Activated CD4-positive, alpha-beta T cell treated with anti-CD3 and anti-CD28 coated beads, Interleukin-2, amount 50 U/mL, for 1 hour (primary cell): ENCODE measurements around the gene PILRA.
"Not testable (repeated sequence)": the region's sequence is repeated elsewhere in the genome, so short reads cannot be mapped to it uniquely, and the experiment has no call there.

Experiments used
- DNase-seq: peaks from one replicate; pipeline ENCODE4 v3.0.0-alpha.2; 2020

PILRA gene

DNA sequence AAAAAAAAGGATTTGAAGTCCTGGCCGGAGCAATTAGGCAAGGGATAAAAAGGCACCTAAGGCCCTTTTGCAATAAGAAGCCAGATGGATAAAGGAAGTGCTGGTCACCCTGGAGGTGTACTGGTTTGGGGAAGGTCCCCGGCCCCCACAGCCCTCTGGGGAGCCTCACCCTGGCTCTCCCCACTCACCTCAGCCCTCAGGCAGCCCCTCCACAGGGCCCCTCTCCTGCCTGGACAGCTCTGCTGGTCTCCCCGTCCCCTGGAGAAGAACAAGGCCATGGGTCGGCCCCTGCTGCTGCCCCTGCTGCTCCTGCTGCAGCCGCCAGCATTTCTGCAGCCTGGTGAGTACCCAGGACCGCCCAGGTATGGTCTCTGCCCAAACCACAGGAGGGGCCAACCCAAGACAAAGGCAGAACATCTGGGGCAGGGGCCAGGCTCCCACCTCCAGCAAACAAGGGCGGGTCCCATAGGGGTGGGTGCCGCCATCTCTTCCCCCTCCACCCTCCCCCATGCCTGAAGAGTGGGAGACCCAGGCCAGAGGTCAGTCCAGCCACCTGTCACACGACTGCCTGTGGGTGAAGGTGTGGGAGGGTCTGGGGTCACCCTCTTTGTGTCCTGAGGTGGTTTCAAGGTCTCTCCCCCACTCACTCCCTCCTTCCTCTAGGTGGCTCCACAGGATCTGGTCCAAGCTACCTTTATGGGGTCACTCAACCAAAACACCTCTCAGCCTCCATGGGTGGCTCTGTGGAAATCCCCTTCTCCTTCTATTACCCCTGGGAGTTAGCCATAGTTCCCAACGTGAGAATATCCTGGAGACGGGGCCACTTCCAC lies 15.0 kb upstream of the PILRA start, which contains the start of gene PILRB:
TSS of gene PILRB (plus strand) at position 91 of the 830 bp plus-strand sequence. CDS start at position 277, 186 bp downstream.
- DNase-seq = no peak

DNA sequence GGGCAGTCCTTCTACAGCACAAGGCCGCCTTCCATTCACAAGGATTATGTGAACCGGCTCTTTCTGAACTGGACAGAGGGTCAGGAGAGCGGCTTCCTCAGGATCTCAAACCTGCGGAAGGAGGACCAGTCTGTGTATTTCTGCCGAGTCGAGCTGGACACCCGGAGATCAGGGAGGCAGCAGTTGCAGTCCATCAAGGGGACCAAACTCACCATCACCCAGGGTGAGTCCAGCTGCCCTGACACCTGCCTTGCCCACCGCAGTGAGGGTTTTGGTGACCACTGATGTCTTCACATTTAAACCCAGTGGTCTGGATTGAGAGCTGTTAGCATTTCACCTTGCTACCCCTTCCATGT lies 14.5 kb upstream of the PILRA start:
- DNase-seq = no peak

DNA sequence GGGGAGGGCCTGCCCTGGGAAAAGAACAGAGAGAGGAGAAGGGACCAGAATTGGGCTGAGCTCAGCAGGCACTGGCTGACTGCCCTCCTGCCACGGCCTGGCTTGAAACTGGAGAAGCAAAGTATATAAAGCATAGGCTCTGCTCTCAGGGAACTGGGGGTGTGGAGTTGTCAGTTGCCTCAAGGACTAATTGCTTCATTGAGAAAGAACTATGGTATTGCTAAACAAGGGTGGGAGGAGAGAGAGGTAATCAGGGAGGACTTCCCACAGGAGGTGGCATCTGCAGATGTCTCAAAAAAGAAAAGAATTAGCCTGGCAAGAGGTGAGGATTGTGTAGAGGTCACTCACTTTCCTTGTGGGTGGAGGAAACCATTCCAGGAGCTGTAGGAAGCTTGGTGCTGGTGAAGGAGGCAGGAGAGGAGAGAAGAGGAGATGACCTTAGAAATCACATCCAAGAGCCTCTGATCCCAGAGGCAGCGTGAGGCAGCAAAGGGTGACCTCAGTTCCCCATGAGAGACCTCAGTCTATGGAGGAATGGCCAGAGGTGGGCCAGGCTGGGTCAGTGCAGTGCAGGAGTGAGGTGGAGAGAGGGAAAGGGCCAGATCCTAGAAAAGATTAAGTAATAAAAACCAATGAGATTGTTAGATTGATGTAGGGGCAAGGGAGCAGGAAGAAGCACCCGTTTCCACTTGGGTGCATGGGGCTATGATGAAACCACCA lies 13.0 kb upstream of the PILRA start:
- no peak for DNase-seq

DNA sequence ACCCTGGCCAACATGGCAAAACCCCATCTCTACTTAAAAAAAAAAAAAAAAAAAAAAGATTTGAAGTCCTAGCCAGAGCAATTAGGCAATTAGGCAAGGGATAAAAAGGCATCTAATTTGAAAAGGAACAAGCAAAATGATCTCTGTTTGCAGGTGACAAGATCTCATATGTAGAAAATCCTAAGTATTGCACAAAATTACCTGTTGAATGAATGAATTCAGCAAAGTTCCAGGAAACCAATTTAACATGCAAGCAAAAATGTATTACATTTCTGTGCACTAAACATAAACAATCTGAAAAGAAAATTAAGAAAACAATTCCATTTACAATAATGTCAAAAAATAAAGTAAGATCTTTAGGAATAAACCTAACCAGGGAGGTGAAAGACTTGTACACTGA lies 10.2 kb upstream of the PILRA start:
- no peak for DNase-seq

DNA sequence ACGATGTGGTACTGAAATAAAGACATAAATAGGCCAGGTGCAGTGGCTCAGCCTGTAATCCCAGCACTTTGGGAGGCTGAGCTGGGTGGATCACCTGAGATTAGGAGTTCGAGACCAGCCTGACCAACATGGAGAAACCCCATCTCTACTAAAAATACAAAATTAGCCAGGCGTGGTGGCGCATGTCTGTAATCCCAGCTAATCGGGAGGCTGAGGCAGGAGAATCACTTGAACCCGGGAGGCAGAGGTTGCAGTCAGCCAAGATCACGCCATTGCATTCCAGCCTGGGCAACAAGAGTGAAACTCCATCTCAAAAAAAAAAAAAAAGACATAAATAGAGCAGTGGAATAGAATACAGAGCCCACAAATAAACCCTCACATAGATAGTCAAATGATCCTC lies 9.5 kb upstream of the PILRA start:
- DNase-seq = not testable (repeated sequence)

DNA sequence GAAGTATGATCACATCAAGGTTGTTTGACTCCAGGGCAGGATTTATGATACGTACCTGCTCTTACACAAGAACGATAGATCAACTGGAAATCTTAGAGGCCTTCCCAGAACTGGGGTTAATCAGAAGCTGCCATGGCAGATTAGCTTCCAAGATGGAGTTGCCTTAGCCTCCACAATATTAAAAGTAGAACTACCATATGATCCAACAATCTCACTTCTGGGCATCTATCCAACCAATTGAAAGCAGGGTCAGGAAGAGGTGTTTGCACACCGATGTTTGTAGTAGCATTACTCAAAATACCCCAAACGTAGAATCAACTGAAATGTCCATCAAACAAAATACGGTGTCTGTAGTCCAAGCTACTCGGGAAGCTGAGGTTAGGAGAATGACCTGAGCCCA lies 8.8 kb upstream of the PILRA start:
- DNase-seq = no peak

DNA sequence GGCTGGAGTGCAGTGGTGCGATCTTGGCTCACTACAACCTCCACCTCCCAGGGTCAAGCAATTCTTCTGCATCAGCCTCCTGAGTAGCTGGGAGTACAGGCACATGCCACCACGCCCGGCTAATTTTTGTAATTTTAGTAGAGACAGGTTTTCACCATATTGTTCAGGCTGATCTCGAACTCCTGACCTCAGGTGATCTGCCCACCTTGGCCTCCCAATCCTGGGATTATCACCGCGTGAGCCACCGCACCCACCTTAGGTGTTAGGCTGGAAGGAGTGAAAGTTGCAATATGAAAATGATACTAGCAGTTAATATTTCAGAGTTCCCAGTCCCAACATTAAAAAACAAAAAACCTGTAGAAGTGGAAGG lies 7.3 kb upstream of the PILRA start:
- DNase-seq = not testable (repeated sequence)

DNA sequence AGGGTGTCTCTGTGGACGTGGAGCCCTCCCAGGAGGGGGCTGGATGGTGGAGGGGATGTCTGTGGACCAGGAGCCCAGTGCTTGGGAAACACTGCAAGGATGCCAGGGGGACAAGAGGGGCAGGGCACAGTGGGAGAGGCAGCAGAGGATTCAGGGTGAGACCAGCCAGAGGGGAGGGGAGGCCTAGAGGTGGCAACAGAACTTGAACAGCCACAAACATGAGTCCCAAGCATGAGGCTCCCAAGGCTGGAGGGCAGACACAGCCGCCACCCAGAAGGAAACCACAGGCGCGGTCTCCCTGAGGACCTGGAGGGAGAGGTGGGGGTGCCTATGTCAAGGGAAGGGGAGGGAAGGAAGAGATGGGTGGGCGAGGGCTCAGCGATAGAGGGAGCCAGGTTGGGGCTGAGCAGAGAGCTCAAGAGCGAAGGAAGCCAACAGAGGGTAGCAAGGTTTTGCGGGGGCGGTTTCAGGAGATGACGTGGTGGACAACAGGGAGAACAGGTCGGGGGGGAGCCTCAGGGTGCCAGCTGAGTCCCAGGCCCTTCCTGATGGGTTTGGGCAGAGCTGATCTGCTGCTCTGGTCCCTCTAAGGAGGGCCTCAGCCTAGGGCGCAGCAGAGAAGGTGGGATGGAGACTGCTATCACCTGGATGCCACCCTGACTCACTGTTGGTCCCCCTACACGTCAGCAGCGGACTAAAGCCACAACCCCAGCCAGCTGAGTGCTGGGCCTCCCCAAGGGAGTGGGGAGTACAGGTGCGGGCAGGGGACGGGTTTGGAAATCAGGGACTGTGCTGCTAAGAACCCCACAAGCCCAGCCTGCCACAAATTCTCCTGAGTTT lies 6.7 kb upstream of the PILRA start:
- DNase-seq = no peak

DNA sequence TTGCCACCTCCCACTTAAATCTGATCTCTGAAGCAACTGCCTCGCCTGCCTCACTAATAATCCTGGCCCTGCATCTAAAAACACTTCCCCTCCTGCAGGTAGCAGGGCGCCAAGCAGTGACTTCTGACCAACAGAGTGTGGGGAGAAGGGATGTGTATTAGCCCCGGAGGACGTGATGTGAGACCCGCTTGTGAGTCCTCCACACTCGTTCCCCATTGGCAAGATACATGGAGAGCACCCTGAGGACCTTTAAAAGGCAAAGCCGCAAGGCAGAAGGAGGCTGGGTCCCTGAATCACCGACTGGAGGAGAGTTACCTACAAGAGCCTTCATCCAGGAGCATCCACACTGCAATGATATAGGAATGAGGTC lies 6.1 kb upstream of the PILRA start:
- DNase-seq = no peak

DNA sequence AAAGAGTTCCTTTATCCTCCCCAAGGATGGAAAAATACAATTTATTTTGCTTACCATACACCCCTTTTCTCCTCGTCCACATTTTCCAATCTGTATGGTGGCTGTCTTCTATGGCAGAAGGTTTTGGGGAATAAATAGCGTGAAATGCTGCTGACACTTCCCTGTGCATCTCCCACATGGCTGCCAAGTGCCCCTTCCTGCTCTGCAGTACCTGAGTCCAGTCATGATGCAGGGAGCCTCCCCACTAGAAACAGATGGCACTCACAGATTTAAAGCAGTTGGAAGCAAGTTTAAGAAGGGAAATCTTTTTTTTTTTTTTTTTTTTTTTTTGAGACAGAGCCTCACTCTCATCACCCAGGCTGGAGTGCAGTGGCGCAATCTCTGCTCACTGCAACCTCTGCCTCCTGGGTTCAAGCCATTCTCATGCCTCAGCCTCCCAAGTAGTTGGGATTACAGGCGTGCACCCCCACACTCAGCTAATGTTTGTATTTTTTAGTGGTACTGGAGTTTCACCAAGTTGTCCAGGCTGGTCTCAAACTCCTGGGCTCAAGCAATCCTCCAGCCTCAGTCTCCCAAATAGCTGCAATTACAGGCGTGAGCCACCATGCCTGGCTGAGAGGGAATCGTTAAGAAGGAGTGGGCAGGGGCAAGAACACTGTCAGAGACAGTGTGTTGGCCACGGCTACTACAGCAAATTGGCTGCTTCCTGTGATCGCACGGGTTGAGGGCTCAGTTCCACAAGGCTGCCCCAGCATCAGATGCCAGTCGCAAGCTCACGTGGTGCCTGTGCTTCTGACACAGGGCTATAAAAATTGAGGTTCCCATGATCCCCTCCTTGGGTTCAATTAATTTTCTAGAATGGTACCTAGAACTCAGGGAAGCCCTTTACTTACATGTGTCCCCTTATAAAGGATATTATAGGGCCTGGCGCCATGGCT lies 5.3 kb upstream of the PILRA start:
- no peak for DNase-seq

DNA sequence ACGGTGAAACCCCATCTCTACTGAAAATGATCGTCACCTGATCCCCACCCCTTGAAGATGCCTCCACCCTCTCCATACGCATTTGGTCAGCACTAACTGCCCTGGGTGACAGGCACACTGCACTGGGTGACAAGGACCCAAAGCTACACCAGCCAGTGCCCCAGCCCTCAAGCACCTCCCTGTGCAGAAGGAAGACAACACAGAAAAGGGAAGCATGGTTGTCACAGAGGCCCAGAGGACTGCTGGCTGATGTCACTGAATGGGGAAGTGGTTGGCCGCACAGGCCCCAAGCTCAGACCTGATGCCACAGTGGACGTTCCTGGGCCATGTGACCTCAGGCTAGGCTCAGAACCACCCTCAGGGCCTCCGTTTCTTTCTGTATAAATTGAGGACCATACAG lies 4.2 kb upstream of the PILRA start:
- no peak for DNase-seq

DNA sequence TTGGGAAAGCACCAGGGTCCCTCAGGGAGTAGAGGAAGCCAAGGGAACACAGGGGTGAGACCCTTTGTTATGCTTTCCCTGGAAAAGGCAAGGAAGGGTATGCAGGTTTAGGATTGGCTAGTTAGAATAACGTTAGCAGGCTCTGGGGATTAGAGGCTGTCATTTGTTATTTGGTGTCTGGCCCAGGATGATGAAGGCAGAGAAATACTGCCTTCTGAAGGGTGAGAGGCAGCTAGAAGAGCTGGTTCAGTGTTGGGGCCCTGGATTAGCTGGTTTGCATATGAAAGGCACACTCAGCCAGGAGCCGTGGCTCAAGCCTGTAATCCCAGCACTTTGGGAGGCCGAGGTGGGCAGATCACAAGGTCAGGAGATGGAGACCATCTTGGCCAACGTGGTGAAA lies 3.0 kb upstream of the PILRA start:
- no peak for DNase-seq

DNA sequence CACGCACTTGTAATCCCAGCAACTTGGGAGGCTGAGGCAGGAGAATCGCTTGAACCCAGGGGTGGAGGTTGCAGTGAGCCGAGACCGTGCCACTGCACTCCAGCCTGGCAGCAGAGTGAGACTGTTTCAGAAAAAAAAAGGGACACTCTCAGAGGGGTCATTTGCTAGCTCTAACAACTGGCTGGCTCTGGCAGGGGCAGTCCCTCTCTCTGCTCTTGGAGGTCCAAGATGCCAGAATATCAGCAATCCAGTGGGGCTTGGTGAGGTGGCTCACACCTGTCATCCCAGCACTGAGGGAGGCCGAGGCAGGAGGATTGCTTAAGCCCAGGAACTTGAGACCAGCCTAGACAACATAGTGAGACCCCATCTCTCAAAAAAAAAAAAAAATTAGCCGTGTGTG lies 2.5 kb upstream of the PILRA start:
- no peak for DNase-seq

DNA sequence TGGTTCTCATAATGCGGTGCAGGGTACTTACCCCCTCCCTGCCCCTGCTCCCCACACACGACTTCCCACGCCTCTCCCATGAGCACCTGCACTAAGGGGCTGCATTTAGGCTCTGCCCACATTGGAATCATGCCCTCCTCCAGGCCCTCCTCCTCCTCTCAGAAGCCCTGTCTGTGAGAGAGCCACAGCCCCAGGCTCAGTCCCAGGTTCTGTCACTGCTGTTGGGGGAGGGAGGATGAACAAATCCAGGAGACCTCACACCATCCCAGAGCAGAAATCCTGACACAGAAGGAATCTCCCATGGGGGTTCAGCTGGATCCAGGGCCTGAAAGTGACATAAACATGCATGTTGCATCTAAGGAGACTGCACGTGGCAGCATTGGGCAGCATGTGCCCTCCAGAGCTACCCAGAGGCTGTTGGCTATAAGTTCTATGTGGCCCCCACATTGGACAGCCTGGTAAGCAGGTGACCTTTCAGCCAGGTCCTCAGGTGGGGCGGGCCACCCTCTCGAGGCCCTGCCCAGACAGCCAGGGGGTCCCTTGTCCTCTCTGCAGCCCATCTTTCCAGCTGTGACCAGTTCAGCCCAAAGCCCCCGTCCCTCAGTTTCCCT lies 1.6 kb upstream of the PILRA start:
- DNase-seq = no peak

DNA sequence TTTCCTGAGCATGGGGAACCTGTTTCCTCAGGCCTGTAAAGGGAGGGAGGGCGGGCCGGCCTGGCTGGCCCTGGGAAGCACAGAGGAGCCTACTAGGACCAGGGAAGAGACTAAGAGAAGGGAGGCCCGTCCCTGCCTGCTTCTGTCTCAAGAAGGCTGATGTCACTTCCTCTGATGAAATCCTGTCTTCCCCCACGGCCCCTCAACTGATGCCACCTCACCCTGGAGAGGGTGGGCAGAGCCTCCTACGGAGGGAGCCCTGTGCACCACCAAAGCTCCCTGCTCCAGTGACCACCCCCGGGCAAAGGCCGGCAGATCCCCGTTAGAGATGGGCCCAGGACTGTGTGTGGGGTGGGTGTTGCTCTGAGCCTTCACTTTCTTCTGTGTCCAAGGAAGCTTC lies 1.0 kb upstream of the PILRA start:
- DNase-seq = no peak

DNA sequence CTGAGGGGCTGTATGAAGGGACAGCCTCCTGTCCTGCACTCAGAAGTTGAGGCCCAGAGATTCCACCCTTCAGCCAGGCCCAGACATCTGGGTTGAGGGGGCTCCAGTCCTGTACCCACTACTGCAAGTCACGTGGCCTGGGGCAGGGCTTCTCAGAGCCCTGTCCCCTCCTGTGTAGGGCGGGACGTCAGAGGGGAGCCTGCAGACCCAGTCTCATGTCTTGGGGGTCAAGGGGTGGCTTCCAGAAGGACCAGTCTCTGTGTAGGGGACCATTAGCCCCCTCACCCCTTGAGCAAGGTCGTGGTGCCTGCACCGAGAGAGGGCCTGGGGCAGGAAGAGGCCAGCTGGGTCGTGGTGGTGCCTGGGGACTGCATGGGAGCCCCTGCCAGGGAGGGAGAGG lies 593 bp upstream of the PILRA start:
- DNase-seq = no peak

DNA sequence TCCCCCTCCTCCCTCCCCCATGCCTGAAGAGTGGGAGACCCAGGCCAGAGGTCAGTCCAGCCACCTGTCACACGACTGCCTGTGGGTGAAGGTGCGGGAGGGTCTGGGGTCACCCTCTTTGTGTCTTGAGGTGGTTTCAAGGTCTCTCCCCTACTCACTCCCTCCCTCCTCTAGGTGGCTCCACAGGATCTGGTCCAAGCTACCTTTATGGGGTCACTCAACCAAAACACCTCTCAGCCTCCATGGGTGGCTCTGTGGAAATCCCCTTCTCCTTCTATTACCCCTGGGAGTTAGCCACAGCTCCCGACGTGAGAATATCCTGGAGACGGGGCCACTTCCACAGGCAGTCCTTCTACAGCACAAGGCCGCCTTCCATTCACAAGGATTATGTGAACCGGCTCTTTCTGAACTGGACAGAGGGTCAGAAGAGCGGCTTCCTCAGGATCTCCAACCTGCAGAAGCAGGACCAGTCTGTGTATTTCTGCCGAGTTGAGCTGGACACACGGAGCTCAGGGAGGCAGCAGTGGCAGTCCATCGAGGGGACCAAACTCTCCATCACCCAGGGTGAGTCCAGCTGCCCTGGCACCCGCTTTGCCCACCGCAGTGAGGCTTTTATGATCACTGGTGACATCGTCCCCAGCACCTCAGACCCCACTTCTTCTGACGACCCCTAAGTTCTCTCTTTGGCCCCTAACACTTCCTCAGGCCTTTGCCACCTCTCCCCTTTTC lies 747 bp downstream of the PILRA start:
- not testable (repeated sequence) for DNase-seq

DNA sequence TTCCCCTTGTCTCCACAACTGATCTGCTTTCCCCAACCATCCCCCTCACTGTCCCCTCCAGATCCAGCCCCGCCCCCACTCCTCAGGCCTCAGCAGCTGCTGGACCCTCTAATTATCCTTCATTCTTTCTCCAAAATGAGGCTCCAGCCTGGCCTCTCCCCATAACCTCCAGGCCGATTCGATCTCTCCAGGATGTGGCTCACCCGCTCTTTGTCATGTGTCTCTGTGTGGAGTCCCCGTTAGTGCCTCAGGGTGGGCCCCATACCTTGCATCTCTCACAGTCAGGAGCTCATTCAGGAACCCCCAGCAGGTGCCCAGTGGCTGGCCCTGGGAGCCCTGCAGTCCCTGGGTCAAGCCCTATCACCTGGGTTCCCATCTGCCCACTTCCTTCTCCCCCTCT lies 1.3 kb downstream of the PILRA start:
- no peak for DNase-seq

DNA sequence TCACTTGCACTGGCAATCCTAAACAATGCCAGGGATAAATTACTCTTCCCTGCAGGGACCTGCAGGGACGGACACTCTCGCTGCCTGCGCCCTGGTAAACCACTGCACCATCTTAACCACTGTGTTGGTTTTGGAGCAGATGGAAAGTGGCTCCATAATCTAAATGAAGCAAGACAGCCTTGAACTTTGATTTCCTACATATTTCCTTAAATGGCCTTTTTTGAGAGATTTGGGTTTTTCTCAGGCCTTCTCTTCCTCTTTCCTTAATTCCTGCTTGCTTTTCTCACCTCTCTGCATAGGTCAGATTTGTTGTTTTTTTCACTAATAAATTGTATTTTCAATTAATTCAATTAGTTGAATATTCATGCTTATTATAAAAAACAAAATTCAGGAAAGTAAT lies 2.8 kb downstream of the PILRA start:
- no peak for DNase-seq

DNA sequence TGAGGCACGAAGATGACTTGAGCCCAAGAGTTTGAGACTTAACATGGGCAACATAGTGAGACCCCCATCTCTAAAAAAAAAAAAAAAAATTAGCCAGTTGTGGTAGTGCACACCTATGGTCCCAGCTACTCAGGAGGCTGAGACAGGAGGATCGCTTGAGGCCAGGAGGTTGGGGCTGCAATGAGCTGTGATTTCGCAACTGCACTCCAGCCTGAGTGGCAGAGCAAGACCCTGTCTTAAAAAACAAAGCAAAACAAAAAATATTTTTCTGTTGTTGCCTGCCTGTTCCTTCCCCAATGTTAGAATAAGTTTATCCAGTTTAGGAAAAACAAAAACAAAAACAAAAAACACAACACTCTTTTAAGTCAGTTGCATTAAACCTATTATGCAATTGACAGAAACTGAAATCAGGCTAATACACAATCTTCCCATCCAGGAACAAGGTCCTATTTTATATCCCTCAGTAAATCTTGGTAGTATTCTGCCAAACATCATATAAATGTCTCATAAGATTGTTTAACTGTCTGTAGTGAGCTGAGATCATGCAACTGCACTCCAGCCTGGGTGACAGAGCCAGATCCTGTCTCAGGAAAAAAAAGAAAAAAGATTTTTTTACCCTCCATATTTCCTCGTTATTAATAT lies 4.9 kb downstream of the PILRA start:
- DNase-seq = no peak

DNA sequence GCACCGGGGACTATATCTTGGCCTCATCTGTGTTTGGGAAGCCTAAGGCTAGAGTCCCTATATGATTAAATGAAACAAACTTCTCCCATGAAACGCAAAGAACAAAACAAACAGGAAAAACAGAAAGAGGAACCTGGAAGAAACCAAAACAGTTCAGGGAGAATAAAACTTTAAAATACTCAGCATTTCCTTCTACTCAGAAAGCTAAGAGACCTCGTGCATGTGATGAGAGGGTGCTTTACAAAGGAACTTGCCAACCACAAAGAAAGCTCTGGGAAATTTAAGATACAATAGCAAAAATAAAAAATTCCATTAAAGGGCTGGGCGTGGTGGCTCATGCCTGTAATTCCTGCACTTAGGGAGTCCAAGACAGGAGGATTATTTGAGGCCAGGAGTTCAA lies 6.9 kb downstream of the PILRA start:
- no peak for DNase-seq
